GM21576 (cell line): ENCODE measurements around the gene OSTN.

Experiments used
- ATAC-seq: cut with Tn5 transposase; IDR thresholded peaks from one replicate; pipeline ENCODE4 v1.9.1; 2021; ENCODE audit warnings: mild to moderate bottlenecking, moderate library complexity; ENCODE audit not compliant: unreplicated experiment

OSTN gene

GRCh38 chr3:191306428-191306827 lies 107.4 kb downstream of the OSTN start:
- ATAC-seq: no peak

GRCh38 chr3:191307341-191307740 lies 108.3 kb downstream of the OSTN start:
- no peak for ATAC-seq

GRCh38 chr3:191313296-191313695 lies 114.3 kb downstream of the OSTN start:
- ATAC-seq: no peak

- ATAC-seq: no peak
Observed at GRCh38 chr3:191314109-191314728, 115.2 kb downstream of the OSTN start.
